Panc1 (cell line): ENCODE results near the gene ENOSF1. TPM values are rescaled to one million over a fixed set of nuclear protein-coding genes. Genes with fewer than 3 reads are reported as not detected.
A peak's percentile ranks its signal among the peaks of the same experiment; 100 is the strongest.

Experiments used
- ATAC-seq: fragments of 200-7000 bp; cut with Tn5 transposase; 2 replicates; pipeline ENCODE4 v1.9.1; 2020; ENCODE audit warnings: mild to moderate bottlenecking, moderate library complexity
- BruUV-seq: library from RNA; stranded (reverse); fragments of 400-500 nt; replicated peaks from 2 replicates; lab custom pipeline; 2021; lab: Mats Ljungman, UMichigan
- CTCF ChIA-PET: fragments of 300-600 bp; sonication (Branson Sonifier 250); formaldehyde crosslinking; loops from one replicate; lab custom pipeline; 2022; ENCODE audit warnings: antibody characterized with exemption; lab: Charles Lee
- POLR2A ChIA-PET: fragments of 300-600 bp; sonication (Branson Sonifier 250); formaldehyde crosslinking; loops from one replicate; lab custom pipeline; 2022; ENCODE audit warnings: antibody characterized with exemption; lab: Charles Lee
- DNase-seq: peaks from one replicate; pipeline ENCODE4 v3.0.0-alpha.2; 2010; ENCODE audit warnings: low read depth, low spot score
- H3K27ac ChIP-seq: 2 replicates; pipeline ENCODE4 v1.5.1; 2011; ENCODE audit warnings: mild to moderate bottlenecking, low read length, inconsistent platforms
- H3K27me3 ChIP-seq: fragments of 200-500 bp; sonication (Bioruptor generic); 2 replicates; pipeline ENCODE4 v1.6.0; 2014; ENCODE audit warnings: low read length, inconsistent platforms; ENCODE audit not compliant: control insufficient read depth, insufficient read depth
- H3K36me3 ChIP-seq: fragments of 200-500 bp; sonication (Bioruptor generic); 2 replicates; pipeline ENCODE4 v1.5.1; 2014; ENCODE audit warnings: inconsistent platforms, mild to moderate bottlenecking, low read length, moderate library complexity; ENCODE audit not compliant: control insufficient read depth, insufficient read depth
- H3K4me1 ChIP-seq: 2 replicates; pipeline ENCODE4 v1.5.1; 2011; ENCODE audit warnings: inconsistent platforms, mild to moderate bottlenecking, low read length, moderate library complexity; ENCODE audit not compliant: control insufficient read depth, insufficient read depth
- H3K4me3 ChIP-seq, 2 experiments: 2 replicates each; pipeline ENCODE4 v1.5.1; 2011 to 2012; ENCODE audit warnings: low read depth in 2 of 2, low read length in 2 of 2, mild to moderate bottlenecking in 2 of 2, inconsistent platforms in 1 of 2, moderate library complexity in 1 of 2
- H3K9me3 ChIP-seq: fragments of 200-500 bp; sonication (Bioruptor generic); 2 replicates; pipeline ENCODE4 v1.5.1; 2014; ENCODE audit warnings: low read depth, mild to moderate bottlenecking, inconsistent platforms, low read length, moderate library complexity; ENCODE audit not compliant: control insufficient read depth, insufficient read depth
- CTCF ChIP-seq: fragments of 450-650 bp; IDR thresholded peaks from 2 replicates; pipeline ENCODE4 v1.5.1; 2017; ENCODE audit warnings: mild to moderate bottlenecking
- POLR2AphosphoS5 ChIP-seq: IDR thresholded peaks from 2 replicates; pipeline ENCODE4 v1.6.1; 2012; ENCODE audit warnings: mild to moderate bottlenecking, low read depth, low read length, moderate library complexity
- REST ChIP-seq, 2 experiments: IDR thresholded peaks; 2 replicates each; pipeline ENCODE4 v1.6.1; 2011 to 2012; ENCODE audit warnings: low read depth in 2 of 2, control low read depth in 1 of 2, low read length in 1 of 2, mild to moderate bottlenecking in 1 of 2, moderate library complexity in 1 of 2; ENCODE audit not compliant: insufficient read depth in 1 of 2
- SIN3A ChIP-seq: IDR thresholded peaks from 2 replicates; pipeline ENCODE4 v1.6.1; 2012; ENCODE audit warnings: low read depth, mild to moderate bottlenecking, low read length, moderate library complexity, borderline replicate concordance; ENCODE audit not compliant: insufficient read depth
- TCF7L2 ChIP-seq: IDR thresholded peaks from 2 replicates; pipeline ENCODE4 v1.6.1; 2011; ENCODE audit warnings: mild to moderate bottlenecking, low read depth, low read length, inconsistent platforms
- in situ Hi-C: cut with HindIII; loops from 2 replicates; pipeline ENCODE4 v1.10.0; 2016; ENCODE audit warnings: low sequenced_read_pairs, low pct_unique_long_range_greater_than_20kb
- intact Hi-C: fragments of 100-400 bp; cut with micrococcal nuclease; formaldehyde crosslinking; loops from one replicate; pipeline ENCODE4 v1.10.0; 2022; ENCODE audit not compliant: unreplicated experiment
- total RNA-seq: library from RNA; stranded (reverse); gene quantifications from one replicate; pipeline ENCODE4 v1.2.1, GENCODE V29; 2021; ENCODE audit not compliant: unreplicated experiment

The ENOSF1 gene
- total RNA-seq, 1 experiment from 2014 or later: 53.7 TPM

GRCh38 chr18:688323-688722 lies 24.1 kb downstream of the ENOSF1 start:
- peaks cover 8% of the 10 kb centered on the region for H3K36me3 ChIP-seq
- TF ChIP-seq REST (IDR thresholded peaks at IDR 0.05; ENCODE audit: insufficient read depth in 1 of 2, low read depth in 2 of 2, low read length in 1 of 2): no peak
- TF ChIP-seq CTCF: no peak
- no peak for TF ChIP-seq SIN3A
- TF ChIP-seq TCF7L2: no peak
- no peak for TF ChIP-seq POLR2AphosphoS5
- in situ Hi-C loops: no loop called here
- DNase-seq (no peak), ATAC-seq (no peak)
- no peaks in the 10 kb centered on the region for H3K27me3 ChIP-seq
- no TSS peak for BruUV-seq
- CTCF ChIA-PET: no interaction called here
- H3K4me1 ChIP-seq: no peaks in the 10 kb centered on the region
- no peak overlapping the region for H3K4me3 ChIP-seq
- POLR2A ChIA-PET: no interaction called here
- no peaks in the 10 kb centered on the region for H3K9me3 ChIP-seq
- intact Hi-C loops: no loop called here
- H3K27ac ChIP-seq: no peak overlapping the region

GRCh38 chr18:686339-687111 lies 25.9 kb downstream of the ENOSF1 start:
- Histone ChIP-seq H3K36me3 (peaks cover 5% of the 10 kb centered on the region), H3K27me3 (no peaks in the 10 kb centered on the region), H3K4me1 (no peaks in the 10 kb centered on the region), H3K27ac (no peak overlapping the region), H3K9me3 (no peaks in the 10 kb centered on the region), H3K4me3 (no peak overlapping the region)
- TF ChIP-seq POLR2AphosphoS5: no peak
- no peak for TF ChIP-seq REST (IDR thresholded peaks at IDR 0.05; ENCODE audit: insufficient read depth in 1 of 2, low read depth in 2 of 2, low read length in 1 of 2)
- no peak for TF ChIP-seq TCF7L2
- TF ChIP-seq CTCF: no peak
- TF ChIP-seq SIN3A: no peak
- BruUV-seq: no TSS peak
- DNase-seq (no peak), ATAC-seq (peak; percentile 65; the same call in 1 of the 2 replicates)
- ChIA-PET CTCF (no interaction called here), POLR2A (no interaction called here)
- intact Hi-C loops (no loop called here), in situ Hi-C loops (no loop called here)
